ENCODE measurements around the gene LCAT.
"Not testable (repeated sequence)": the region's sequence is repeated elsewhere in the genome, so short reads cannot be mapped to it uniquely, and the experiment has no call there.

The LCAT gene

DNA sequence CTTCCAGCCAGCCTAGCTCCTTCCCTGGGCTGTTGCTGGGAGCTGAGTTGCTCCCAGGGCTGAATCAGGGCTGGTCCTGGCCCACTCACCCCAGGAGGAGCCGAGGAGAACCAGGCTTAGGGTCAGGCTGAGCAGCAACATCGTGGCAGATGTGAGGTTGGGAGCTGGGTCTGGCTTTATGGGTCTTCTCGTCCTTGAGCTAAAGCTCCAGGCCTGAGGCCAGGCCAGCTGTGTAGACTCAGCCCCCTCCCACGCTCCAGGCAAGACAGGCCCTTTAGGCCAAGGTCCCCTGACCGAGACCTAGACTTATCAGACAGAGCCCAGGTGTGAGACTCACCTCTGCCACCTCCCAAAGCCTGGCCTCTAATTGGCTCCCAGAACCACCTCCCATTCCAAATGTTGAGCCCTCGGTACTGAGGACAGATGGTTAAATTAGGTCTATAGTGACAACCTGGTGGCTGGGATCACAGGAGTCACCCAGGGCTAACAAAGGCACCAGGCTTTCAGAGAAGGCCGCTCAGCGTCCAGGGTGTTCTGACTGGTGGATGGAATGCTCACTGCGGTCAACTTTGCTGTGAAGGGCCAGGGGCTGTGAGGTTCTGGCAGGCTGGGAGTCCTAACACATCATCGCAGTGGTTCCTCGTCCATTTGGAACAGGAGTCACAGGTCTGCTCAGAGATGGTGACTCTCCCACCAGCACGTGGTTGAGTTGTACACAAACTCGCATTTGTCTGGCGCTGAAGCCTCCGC is 12.0 kb downstream of the LCAT start, which contains the start of gene CTRL:
TSS of gene CTRL (minus strand) at position 151 of the 750 bp plus-strand sequence. CDS start at position 141, 10 bp downstream.
- no peak for DNase-seq (ENCODE audit: low spot score)

DNA sequence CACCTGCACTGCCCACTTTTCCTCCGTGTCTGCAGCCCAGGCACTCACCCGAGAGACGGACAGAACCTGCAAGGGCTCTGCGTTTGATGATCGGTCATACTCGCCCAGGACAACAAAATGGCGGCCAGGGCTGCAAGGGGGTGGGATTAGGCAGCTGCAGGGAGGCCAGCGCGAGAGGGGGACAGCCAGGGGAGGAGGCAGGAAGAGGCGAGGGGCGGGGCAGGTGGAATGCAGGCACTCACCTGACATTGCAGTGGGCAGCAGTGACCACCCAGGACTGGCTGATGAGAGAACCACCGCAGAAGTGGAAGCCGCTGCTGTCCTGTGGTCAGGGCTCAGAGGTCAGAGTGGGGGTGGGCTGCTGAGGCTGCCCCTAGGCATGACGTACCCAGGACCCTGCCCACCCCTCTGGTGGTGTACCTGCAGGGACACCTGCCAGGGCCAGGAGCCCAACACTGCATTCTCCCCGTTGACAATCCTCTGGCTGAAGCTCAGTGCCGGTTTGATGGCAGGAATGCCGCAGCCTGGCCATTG is 13.2 kb downstream of the LCAT start:
- no peak for DNase-seq (ENCODE audit: low spot score)

DNA sequence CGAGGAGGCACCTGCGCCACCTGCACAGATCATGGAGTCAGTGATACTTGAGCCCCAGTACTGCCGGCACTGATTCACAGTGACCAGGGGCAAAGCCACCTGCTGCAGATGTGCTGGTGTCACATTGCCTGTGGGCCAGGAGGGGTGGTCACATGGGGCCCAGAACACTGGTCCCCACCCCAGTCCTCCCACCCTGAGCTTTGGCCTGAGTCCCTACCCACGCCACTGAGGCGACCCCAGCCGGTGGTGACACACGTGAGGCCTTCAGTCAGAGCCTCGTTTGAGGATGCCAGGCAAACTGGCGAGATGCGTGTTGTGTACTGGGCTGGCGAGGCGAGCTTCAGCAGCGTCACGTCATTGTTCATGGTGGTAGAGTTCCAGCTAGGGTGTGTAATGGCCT is 13.7 kb downstream of the LCAT start:
- no peak for DNase-seq (ENCODE audit: low spot score)

DNA sequence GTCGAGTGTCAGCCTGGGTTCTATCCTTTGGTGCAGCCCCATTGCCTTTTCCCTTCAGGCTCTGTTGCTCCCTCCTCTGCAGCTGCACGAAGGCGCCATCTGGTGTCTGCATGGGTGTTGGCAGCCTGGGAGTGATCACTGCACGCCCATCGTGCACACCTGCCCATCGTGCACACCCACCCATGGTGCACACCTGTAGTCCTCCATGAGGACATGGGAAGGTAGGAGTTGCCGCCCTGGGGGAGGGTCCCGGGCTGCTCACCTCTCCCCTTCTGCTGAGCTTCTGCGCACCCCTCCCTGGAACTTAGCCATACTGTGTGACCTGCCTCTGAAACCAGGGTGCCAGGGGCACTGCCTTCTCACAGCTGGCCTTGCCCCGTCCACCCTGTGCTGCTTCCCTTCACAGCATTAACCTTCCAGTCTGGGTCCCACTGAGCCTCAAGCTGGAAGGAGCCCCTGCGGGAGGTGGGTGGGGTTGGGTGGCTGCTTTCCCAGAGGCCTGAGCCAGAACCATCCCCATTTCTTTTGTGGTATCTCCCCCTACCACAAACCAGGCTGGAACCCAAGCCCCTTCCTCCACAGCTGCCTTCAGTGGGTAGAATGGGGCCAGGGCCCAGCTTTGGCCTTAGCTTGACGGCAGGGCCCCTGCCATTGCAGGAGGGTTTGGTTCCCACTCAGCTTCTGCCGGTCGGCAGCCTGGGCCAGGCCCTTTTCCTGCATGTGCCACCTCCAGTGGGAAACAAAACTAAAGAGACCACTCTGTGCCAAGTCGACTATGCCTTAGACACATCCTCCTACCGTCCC is 15.2 kb downstream of the LCAT start:
- DNase-seq (ENCODE audit: low spot score) = peak; percentile 94

DNA sequence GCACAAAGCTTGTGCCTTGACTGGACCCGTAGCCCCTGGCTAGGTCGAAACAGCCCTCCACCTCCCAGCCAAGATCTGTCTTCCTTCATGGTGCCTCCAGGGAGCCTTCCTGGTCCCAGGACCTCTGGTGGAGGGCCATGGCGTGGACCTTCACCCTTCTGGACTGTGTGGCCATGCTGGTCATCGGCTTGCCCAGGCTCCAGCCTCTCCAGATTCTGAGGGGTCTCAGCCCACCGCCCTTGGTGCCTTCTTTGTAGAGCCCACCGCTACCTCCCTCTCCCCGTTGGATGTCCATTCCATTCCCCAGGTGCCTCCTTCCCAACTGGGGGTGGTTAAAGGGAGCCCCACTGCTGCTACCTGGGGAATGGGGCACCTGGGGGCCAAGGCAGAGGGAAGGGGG is 15.8 kb downstream of the LCAT start:
- DNase-seq (ENCODE audit: low spot score) = no peak

DNA sequence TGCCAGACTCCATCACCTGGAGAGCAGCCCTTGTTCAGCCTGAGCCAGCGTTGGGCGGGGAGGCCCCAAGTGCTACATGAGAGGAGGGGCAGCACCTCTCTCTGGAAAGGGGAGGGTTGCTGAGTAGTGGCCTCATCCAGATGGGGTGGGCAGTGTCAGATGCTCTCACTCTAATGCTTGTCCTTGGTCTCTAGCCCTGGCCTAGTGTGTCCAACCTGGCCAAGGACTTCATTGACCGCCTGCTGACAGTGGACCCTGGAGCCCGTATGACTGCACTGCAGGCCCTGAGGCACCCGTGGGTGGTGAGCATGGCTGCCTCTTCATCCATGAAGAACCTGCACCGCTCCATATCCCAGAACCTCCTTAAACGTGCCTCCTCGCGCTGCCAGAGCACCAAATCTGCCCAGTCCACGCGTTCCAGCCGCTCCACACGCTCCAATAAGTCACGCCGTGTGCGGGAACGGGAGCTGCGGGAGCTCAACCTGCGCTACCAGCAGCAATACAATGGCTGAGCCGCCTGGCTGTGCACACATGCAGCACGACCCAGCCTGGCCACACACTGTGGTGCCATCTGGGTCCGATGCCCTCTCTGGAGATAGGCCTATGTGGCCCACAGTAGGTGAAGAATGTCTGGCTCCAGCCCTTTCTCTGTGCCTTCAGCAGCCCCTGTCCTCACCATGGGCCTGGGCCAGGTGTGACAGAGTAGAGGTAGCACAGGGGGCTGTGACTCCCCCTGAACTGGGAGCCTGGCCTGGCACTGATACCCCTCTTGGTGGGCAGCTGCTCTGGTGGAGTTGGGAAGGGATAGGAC is 16.6 kb downstream of the LCAT start:
- DNase-seq (ENCODE audit: low spot score) = no peak

DNA sequence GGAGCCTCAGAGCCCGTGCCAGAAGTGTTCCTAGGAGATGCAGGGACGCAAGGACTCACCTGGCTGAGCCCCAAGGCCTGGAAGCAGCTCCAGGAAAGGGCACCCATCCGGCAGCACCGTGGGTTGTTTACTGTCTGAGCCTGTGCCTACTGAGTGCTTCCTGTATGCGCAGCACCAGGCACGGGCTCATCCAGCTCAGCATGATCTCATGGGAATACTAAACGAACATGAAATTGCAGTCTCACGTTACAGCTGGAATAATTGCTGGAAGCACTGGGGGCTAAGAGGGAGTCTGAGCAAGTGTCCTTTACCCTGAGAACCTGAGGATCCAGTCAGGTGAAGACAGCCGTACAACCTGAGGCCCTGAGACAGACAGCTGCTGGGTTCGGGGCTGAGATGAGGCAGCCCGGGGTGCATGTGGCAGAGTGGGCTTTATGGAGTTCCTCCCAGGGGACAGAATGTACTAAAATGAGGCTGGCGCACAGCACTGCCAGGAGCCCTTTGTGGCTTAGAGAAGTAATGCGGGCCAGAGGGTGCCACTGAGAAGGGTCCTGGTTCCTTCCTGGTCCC is 17.7 kb downstream of the LCAT start:
- no peak for DNase-seq (ENCODE audit: low spot score)

DNA sequence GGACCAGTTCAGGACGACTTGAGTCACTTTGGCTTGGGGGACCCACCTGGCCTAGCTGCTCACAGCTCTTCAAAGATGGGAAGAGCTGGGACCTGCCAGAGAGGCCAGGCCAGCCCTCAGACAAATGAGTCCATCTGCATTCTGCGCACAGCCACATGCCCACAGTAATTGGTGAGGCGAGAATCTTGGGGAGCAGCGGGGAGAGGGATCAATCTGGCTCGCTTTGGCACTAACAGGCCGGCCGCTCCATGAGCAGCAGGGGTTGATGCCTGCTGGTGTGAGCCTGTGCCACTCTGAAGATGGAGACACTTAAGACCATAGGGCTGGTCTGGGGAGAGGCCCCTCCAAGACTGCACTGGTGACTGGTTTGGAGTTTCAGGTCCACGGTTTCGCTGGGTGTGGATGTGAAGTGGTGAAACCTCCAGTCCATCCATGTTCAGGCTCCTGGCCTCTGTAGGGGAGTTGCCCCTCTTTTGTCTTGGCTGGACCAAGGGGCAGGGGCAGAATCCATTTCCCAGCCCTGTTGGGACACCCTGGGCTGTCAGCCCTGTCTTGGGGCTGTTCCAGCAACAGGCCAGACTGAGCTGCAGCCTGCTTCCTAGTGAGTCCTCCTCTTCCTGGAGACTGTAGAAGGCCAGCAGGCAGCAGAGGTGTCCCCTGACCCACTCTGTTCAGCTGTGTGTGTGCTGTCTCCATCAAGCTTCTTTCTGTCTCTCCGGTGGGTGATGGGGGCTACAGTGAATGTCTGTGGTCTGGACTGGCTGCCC is 19.6 kb downstream of the LCAT start:
- DNase-seq (ENCODE audit: low spot score) = no peak

DNA sequence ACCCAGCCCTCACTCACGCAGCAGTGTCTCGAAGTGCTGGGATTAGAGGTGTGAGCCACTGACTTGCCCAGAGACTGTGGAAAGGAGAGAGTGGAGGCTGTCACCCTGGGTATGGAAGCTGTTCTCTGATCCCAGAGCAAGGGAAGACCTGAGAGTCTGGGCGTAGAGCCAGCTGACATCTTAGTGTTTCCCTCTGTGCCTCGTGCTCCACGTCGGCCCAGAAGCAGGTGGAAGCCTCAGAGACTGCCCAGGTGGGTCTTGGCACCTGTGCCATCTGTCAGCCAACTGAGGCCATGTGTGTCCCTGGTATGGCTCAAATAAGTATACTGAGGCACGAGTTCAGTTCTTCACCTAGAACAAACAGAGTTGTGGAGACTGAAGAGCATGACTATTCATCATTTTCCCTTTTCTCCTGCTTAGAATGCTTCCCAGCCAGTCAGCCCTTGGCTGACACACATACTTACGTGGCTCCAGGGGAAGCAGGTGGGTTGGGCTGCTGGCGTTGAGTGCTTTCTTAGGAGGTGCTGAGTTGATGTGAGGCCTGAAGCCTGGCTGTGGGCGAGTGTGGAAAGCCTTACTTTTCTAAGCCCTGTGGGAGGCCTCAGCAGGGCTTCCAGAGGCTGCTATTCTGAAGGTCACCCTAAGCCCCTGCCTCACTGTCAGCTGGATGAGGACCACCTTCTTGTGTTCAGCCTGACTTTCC is 20.4 kb downstream of the LCAT start:
- no peak for DNase-seq (ENCODE audit: low spot score)

DNA sequence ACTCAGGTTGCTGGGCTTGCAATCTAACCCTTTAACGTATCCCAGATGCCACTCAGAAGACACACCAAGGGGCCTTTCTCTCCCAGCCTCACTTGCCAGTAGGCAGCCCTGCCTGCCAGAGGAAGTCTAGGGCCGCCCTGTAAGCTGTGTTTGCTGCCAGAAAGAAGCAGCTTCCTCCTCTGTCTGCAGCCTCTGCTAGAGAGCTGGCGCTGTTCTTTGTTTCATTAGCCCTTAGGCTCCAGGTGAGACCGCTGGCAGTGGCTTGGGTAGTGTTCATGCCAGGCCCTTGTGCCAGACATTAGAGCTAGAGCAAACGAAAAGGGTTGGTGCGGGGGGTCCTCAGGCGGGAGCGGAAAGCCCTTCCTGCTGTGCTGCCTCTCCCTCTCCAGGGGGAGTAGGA is 21.2 kb downstream of the LCAT start:
- DNase-seq (ENCODE audit: low spot score) = no peak

DNA sequence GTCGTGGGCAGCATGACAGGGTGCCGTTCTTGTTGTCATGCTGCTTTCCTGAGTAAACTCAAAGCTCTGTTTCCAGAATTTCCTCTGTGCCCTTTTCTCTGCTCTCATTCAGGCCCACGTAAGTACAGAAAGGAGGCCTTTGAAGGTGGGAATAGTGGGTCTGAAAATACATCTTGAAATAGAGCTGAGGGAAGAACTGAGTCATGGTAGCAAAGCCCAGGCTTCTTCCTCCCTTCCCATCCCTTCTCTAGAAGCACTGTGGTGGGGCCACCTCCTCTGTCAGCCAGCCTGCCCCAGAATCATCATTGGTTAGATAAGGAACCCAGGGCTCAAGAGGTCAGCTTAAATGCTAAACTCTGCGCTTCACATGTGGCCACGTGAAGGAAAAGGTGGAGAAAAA is 21.7 kb downstream of the LCAT start:
- DNase-seq (ENCODE audit: low spot score) = no peak

DNA sequence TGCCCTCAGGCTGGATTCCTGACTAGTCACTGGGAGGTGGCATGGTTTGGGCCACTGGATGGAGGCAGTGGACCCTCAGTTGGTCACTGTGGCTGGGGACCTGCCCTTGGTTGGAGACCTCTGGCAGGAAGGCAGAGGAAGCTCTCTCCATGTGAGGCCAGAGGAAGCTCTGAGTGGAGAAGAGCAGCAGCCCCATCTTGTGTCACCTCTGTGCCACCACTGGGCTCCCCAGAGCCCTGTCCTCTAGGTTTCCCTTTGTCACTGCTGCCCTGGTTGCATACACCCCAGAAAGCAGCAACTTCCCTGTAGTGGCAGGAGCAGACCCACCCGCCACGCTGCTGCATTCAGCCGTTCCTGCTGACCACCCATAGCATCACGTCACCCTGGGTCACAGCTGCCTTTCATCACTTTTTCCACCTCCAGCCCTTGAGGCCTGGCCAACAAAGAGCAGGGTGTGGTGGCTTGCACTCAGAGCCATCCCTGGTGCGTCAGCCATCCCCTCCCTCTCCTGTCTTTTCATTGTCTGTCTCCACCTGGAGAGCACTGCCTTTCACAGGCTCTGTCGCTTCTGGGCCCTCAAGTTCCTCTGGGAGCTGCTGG is 24.2 kb downstream of the LCAT start:
- DNase-seq (ENCODE audit: low spot score) = no peak

DNA sequence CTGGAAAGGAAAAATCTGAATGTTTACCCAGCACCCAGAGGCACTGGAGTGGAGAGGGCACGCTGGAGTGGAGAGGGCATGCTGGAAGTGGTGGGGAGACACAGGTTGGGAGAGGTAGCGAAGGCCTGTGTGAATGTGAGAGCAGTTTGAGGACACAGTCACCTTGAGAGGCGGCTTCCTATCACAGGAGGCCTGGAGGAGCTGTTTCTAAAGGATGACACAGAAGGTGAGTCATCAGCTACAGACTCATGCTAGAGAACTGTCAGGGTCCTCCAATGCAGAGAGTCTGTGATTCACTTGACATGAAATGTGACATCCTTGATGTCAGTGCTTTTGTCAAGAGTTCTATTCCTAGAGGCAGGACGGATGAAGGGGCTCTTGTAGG is 26.1 kb downstream of the LCAT start:
- no peak for DNase-seq (ENCODE audit: low spot score)

DNA sequence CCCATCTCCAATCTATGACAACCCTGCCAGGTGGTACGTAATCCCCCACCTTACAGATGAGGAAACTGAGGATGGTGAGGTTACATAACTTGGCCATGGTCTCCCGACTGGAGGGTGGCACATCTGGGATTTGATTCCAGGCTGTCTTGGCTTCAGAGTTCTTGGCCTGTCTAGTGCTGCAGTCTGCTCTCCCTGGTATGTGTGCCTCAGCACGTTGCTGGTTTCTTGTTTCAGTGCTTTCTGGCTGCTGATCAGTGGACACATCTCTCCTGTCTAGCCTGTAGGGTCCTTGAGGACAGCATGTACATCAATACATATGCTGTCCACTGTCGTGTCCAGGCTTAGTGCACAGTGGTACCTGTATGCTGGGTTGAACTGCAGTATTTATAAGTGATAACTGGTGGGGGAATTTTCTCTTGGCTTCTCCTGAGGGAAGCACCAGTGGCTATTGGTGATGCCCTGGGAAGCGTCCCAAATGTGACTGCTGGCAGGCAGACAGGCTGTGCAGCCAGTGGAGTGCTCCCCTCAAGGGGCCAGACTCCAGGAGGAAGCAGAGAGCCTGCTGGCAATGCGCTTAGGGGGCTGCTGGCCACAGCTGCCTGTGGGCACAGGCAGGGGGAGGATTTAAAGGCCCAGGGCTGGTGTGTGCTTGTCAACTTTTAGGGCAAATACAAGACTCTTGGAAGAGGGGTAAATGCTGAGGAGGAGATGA is 26.6 kb downstream of the LCAT start:
- DNase-seq (ENCODE audit: low spot score) = no peak

DNA sequence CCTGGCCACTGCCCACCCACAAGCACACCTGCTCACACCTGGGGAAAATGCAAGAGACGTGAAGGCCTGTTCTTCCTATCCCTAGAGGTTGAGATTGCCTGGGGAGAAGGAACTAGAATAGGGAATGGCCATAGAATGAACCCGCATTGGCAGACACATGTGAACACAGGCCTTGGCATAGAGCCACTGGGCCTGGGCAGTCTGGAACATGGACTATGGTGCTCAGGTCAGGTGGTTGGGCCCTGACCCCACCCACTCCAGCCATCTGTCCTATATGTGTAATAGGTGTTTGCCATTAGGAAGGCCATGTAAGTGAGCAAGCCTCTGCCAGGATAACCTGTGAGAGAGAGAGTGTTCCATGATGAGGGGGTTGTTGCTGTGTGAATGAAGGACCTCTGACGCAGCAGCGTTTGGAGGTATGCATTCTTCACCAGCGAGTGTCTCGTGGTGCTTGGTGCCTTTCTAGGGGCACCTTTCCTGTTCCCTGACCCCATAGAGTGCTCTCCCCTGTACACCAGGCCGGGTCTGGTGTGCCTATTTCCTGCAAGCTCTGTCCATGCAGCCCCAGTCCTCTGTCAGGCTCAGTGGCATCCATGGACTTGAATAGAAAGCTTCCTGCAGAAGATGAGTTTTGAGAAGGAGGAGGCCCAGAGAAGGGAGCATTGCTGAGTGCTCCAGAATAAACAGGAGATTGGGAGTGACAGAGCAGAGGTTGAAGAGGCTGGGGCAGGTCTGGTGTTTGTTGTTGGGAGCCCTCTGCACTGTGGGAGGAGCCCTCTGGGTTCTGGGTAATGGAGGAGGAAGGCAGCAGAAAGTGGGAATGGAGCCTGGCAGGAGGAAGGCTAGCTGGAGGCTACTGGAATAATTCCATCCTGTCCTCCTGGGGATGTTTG is 27.8 kb downstream of the LCAT start:
- no peak for DNase-seq (ENCODE audit: low spot score)

DNA sequence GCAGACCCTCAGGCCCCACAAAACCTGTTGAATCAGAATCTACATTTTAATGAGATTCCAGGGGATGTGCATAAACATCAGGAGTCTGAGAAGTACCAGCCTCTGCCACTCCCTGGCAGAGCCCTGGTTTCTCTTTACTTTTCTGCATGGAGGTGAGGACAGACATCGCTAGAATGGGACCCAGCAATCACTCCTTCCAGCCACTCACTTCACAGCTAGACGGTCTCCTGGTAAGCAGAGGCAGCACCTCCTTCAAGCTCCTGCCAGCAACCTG is 28.5 kb downstream of the LCAT start:
- DNase-seq (ENCODE audit: low spot score) = not testable (repeated sequence)

DNA sequence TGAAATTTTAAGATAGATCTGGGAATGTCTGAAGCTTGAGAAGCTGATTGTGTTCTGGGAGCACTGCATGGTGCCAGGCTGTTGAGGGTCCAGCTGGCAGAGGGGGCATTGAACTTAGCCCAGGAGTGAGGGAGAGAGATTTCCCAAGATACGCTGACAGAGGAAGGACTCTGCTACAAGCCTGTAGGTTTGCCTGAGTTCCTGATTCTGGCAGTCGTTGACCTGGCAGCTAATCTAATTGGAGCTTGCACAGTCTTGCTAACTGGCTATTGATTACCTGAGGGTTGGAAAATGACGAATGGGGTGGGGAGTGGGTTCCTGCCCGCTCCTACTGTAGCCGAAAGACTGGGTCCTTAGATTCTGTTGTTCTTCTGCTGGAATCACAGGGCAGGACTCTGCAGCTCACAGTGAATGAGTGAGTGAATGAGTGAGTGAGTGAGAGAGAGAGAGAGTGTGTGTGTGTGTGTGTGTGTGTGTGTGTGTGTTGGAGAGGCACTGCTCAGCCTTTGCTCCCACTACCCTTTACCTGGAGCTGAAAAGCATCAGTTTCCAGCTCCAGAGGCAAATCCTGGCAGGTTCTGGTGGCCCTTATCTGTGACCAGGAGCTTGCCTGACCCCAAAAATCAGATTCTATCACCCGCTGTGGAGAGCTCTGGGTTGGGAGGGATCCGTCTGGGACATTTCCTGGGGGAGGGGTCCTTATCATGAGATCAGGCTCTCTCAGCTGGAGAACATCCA is 29.0 kb downstream of the LCAT start:
- DNase-seq (ENCODE audit: low spot score) = no peak

DNA sequence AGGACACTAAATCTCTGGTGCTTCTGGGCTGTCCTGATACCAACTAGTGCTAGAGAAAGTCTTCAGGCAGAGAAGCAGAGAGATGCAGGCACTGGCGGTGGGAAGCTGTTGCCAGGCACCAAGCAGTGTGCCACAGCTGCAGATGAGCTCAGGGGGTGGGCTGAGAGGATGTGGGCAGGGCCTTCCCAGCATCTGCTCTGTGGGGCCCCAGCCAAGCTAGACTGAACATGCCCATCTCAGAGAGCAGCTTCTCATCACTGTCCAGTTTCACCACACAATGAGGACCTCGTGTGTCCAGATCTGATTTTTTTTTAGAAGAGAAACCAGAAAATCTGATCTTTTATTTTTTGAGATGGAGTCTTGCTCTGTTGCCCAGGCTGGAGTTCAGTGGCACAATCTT is 33.8 kb downstream of the LCAT start:
- DNase-seq (ENCODE audit: low spot score) = no peak

Data from HuH-7 (cell line).